Tibial artery (tissue), 4 donors: ENCODE measurements around the gene ATP5PO.

Experiments
- DNase-seq, 2 donors: peaks; one replicate each; pipeline ENCODE4 v3.0.0-alpha.2; 2019
- H3K27ac ChIP-seq, 2 donors: fragments of 200-600 bp; sonication (generic) in 1 of 2; 1 replicate in 1 of 2; 2 replicates in 1 of 2; pipeline ENCODE4 v1.5.1; 2018 to 2019; ENCODE audit warnings: mild to moderate bottlenecking in 1 of 2
- H3K27me3 ChIP-seq, 2 donors: fragments of 200-600 bp; sonication (generic) in 1 of 2; one replicate each; pipeline versions ENCODE4 v1.5.1 to v1.6.0; 2016 to 2019
- H3K36me3 ChIP-seq, 3 donors: fragments of 200-600 bp; sonication (generic) in 2 of 3; one replicate each; pipeline ENCODE4 v1.5.1; 2016 to 2019; ENCODE audit warnings: mild to moderate bottlenecking in 2 of 3
- H3K4me1 ChIP-seq, 4 donors: fragments of 200-600 bp; sonication (generic) in 2 of 4; 1 replicate in 3 of 4; 2 replicates in 1 of 4; pipeline ENCODE4 v1.5.1; 2016 to 2019
- H3K4me3 ChIP-seq, 2 donors: fragments of 200-600 bp; sonication (generic) in 1 of 2; 1 replicate in 1 of 2; 2 replicates in 1 of 2; pipeline ENCODE4 v1.5.1; 2018 to 2019; ENCODE audit warnings: mild to moderate bottlenecking in 2 of 2
- H3K9me3 ChIP-seq, 3 donors: fragments of 200-600 bp; sonication (generic) in 1 of 3; one replicate each; pipeline ENCODE4 v1.5.1; 2016 to 2019
- intact Hi-C: fragments of 100-400 bp; cut with DNase I; formaldehyde crosslinking; loops from one replicate; pipeline ENCODE4 v1.15.0; 2023; ENCODE audit warnings: low total_unique reads
- TF ChIP-seq, protein P1 (sequence below), 2 experiments: fragments of 200-600 bp in 1 of 2; fragments of 450-650 bp in 1 of 2; IDR thresholded peaks; one replicate each; pipeline ENCODE4 v1.5.1; 2017 to 2019; ENCODE audit warnings: antibody characterized with exemption in 2 of 2, mild to moderate bottlenecking in 1 of 2, moderate library complexity in 1 of 2

The ATP5PO gene

DNA sequence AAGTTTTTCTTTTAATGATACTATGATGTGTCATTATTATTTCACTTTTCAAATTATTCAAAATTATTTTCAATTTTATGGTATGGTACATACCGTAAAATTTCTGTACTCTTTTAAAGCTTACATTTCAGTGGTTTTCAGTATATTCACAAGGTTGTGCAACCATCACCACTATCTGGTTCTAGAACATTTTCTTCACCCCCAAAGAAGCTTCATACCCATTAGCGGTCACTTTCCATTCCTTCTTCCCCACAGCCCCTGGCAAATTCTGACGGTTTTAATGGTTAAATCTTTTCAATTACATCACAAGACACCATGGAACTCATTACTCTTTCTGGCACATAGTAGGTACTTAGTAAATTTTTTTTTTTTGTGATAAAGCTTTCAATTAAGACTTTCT, 22.8 kb upstream of the ATP5PO start:
- Histone ChIP-seq H3K36me3 (no peaks in the 10 kb centered on the region), H3K27ac (no peak overlapping the region), H3K9me3 (no peaks in the 10 kb centered on the region), H3K4me3 (no peak overlapping the region), H3K4me1 (peaks cover 0 to 9% (median 0%) of the 10 kb centered on the region in 4 donors), H3K27me3 (no peaks in the 10 kb centered on the region)
- intact Hi-C loops = no loop called here
- TF ChIP-seq, protein P1, sequence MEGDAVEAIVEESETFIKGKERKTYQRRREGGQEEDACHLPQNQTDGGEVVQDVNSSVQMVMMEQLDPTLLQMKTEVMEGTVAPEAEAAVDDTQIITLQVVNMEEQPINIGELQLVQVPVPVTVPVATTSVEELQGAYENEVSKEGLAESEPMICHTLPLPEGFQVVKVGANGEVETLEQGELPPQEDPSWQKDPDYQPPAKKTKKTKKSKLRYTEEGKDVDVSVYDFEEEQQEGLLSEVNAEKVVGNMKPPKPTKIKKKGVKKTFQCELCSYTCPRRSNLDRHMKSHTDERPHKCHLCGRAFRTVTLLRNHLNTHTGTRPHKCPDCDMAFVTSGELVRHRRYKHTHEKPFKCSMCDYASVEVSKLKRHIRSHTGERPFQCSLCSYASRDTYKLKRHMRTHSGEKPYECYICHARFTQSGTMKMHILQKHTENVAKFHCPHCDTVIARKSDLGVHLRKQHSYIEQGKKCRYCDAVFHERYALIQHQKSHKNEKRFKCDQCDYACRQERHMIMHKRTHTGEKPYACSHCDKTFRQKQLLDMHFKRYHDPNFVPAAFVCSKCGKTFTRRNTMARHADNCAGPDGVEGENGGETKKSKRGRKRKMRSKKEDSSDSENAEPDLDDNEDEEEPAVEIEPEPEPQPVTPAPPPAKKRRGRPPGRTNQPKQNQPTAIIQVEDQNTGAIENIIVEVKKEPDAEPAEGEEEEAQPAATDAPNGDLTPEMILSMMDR (IDR thresholded peaks at IDR 0.05) = no peak
- no peak for DNase-seq

DNA sequence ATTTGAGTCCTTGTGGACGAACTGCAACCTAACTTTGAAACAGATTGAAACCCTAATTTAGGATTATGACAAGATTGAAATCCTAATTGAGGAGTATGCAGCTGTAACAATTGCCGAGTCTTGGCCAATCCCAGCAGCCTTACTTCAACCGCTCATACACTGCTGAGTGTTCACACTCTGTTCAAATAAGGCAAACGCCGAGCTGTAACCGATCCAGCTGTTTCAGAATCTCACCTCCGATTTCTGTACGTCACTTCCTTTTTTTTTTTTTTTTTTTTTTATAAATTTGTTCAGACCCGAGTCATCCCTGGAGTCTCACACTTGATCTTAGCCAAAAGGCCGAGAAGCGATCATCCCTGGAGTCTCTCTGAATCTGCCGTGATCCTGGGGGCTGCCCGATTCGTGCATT, 22.3 kb upstream of the ATP5PO start:
- no peaks in the 10 kb centered on the region for H3K27me3 ChIP-seq
- no peak for DNase-seq
- peaks cover 0 to 10% (median under 1%) of the 10 kb centered on the region in 4 donors for H3K4me1 ChIP-seq
- TF ChIP-seq, protein P1 (IDR thresholded peaks at IDR 0.05) = no peak
- H3K4me3 ChIP-seq = no peak overlapping the region
- H3K27ac ChIP-seq = no peak overlapping the region
- intact Hi-C loops = no loop called here
- H3K36me3 ChIP-seq = no peaks in the 10 kb centered on the region
- H3K9me3 ChIP-seq = no peaks in the 10 kb centered on the region

DNA sequence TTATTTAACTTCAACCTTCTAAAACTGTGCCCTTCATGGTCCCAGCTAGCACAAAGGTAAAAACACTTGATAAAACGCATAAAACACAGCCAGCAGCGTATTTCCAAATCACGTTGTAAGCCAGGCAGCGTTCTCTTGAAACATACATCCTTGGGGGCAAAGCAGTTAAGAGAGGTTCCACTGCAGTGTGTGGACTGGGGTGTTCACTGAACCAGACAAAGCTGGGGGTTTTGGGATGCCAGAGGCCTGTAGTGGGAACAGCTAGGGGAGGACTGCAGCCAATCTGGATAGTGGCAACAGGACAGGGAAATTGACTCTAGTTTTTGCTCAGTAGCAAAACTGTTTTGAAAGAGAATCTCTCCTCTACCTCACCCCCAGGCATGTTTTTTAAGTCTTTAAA, 21.5 kb upstream of the ATP5PO start:
- intact Hi-C loops = no loop called here
- H3K27me3 ChIP-seq = no peaks in the 10 kb centered on the region
- no peak for DNase-seq
- no peak overlapping the region for H3K27ac ChIP-seq
- H3K36me3 ChIP-seq = no peaks in the 10 kb centered on the region
- TF ChIP-seq, protein P1 (IDR thresholded peaks at IDR 0.05) = no peak
- peaks cover 0 to 18% (median 6%) of the 10 kb centered on the region in 4 donors for H3K4me1 ChIP-seq
- no peak overlapping the region for H3K4me3 ChIP-seq
- no peaks in the 10 kb centered on the region for H3K9me3 ChIP-seq

GRCh38 chr21:33936301-33937038, 20.9 kb upstream of the ATP5PO start:
- Histone ChIP-seq H3K27ac (no peak overlapping the region), H3K4me3 (no peak overlapping the region), H3K4me1 (peaks cover 0 to 20% (median 9%) of the 10 kb centered on the region in 4 donors), H3K27me3 (no peaks in the 10 kb centered on the region), H3K9me3 (no peaks in the 10 kb centered on the region), H3K36me3 (no peaks in the 10 kb centered on the region)
- intact Hi-C loops = no loop called here
- TF ChIP-seq, protein P1 (IDR thresholded peaks at IDR 0.05) = no peak
- DNase-seq = peak in 1 of 2 donors; percentile 60

DNA sequence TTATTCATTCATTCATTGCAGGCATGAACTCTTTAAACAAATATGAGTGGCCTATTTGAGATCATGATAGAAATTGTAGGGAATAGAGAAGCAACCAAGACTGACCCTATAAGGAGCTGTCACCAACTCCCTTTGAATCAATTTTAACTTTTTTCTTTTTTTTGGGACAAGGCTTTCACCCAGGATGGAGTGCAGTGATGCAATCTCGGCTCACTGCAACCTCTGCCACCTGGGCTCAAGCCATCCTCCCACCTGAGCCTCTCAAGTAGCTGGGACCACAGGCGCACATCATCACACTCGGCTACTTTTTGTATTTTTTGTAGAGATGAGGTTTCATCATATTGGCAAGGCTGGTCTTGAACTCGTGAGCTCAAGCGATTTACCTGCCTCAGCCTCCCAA, 17.1 kb upstream of the ATP5PO start:
- Histone ChIP-seq H3K27me3 (no peaks in the 10 kb centered on the region), H3K9me3 (no peaks in the 10 kb centered on the region), H3K4me1 (peaks cover 0 to 21% (median 9%) of the 10 kb centered on the region in 4 donors), H3K27ac (peak overlapping the region in 1 of 2 donors; percentile 47), H3K4me3 (peak overlapping the region in 1 of 2 donors; percentile 49), H3K36me3 (no peaks in the 10 kb centered on the region)
- DNase-seq = no peak
- intact Hi-C loops = no loop called here
- TF ChIP-seq, protein P1 (IDR thresholded peaks at IDR 0.05) = no peak
